KMS-11 (cell line): Measurements from ENCODE around the gene RELN.

Experiments
- H2AFZ ChIP-seq: fragments of 200-600 bp; sonication (generic); 2 replicates; pipeline ENCODE4 v1.6.1; 2016; ENCODE audit warnings: antibody characterized with exemption, mixed run types, low read depth
- H3K27ac ChIP-seq: fragments of 200-600 bp; sonication (generic); 2 replicates; pipeline ENCODE4 v1.6.1; 2016; ENCODE audit warnings: mild to moderate bottlenecking, mixed run types
- H3K27me3 ChIP-seq: fragments of 200-600 bp; sonication (generic); 2 replicates; pipeline ENCODE4 v1.6.1; 2017; ENCODE audit warnings: mild to moderate bottlenecking, low read depth, mixed run types, moderate library complexity; ENCODE audit not compliant: insufficient read depth
- H3K36me3 ChIP-seq: fragments of 200-600 bp; sonication (generic); 2 replicates; pipeline ENCODE4 v1.6.1; 2017; ENCODE audit warnings: mild to moderate bottlenecking, mixed run types; ENCODE audit not compliant: insufficient read depth
- H3K4me1 ChIP-seq: fragments of 200-600 bp; sonication (generic); 2 replicates; pipeline ENCODE4 v1.6.1; 2016; ENCODE audit warnings: mild to moderate bottlenecking, low read depth, mixed run types; ENCODE audit not compliant: poor library complexity, severe bottlenecking
- H3K4me2 ChIP-seq: fragments of 200-600 bp; sonication (generic); 2 replicates; pipeline ENCODE4 v1.7.0; 2016; ENCODE audit warnings: mild to moderate bottlenecking, mixed run types
- H3K4me3 ChIP-seq: fragments of 200-600 bp; sonication (generic); IDR thresholded peaks from 2 replicates; pipeline ENCODE4 v1.6.1; 2017; ENCODE audit warnings: low read depth, low read length, mixed read lengths; ENCODE audit not compliant: insufficient read depth
- H3K79me2 ChIP-seq: fragments of 200-600 bp; sonication (generic); 2 replicates; pipeline ENCODE4 v1.6.1; 2016; ENCODE audit warnings: low read depth, mixed run types; ENCODE audit not compliant: insufficient read depth
- H3K9ac ChIP-seq: fragments of 200-600 bp; sonication (generic); 2 replicates; pipeline ENCODE4 v1.6.1; 2016; ENCODE audit warnings: mild to moderate bottlenecking, mixed run types
- H4K20me1 ChIP-seq: fragments of 200-600 bp; sonication (generic); 2 replicates; pipeline ENCODE4 v1.6.1; 2016; ENCODE audit warnings: mild to moderate bottlenecking, mixed run types; ENCODE audit not compliant: insufficient read depth
- CTCF ChIP-seq: fragments of 200-600 bp; sonication (generic); conservative IDR thresholded peaks from 2 replicates; pipeline ENCODE4 v1.6.1; 2017; ENCODE audit warnings: low read depth, mild to moderate bottlenecking, antibody characterized with exemption, low read length, moderate library complexity, mixed read lengths

The RELN gene

DNA sequence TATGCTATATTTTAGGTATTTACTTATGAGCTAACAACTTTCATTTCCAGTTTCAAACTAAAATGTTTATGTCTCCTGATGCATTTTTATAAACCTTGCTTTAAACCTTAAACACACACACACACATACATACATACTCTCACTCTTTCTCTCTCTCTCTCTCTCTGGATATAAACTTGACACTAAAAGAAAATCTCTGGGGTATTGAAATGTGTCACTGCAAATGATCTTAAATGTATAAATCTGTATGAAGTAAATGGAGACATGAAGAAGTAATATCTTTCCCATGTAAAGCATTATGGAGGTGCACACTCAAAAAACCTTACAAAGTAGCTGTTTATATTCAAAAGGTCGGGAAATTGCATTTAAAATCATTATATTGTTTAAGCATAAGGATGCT, 37.0 kb downstream of the RELN start:
- Histone ChIP-seq H4K20me1 (no peaks in the 10 kb centered on the region), H2AFZ (no peak overlapping the region), H3K4me2 (no peak overlapping the region), H3K27ac (no peak overlapping the region), H3K9ac (no peak overlapping the region), H3K36me3 (no peaks in the 10 kb centered on the region), H3K4me3 (no peak overlapping the region), H3K4me1 (no peaks in the 10 kb centered on the region), H3K27me3 (no peaks in the 10 kb centered on the region), H3K79me2 (no peaks in the 10 kb centered on the region)
- no peak for TF ChIP-seq CTCF

- H2AFZ ChIP-seq, result no peak overlapping the region
- no peaks in the 10 kb centered on the region for H3K36me3 ChIP-seq
- no peaks in the 10 kb centered on the region for H3K27me3 ChIP-seq
- H3K4me1 ChIP-seq, result no peaks in the 10 kb centered on the region
- no peak overlapping the region for H3K27ac ChIP-seq
- TF ChIP-seq CTCF, result no peak
- no peaks in the 10 kb centered on the region for H3K79me2 ChIP-seq
- no peak overlapping the region for H3K4me2 ChIP-seq
- no peaks in the 10 kb centered on the region for H4K20me1 ChIP-seq
- no peak overlapping the region for H3K4me3 ChIP-seq
- no peak overlapping the region for H3K9ac ChIP-seq
These were observed 38.1 kb downstream of the RELN start for GRCh38 chr7:103951311-103951710.

GRCh38 chr7:103949374-103949773, 40.1 kb downstream of the RELN start:
- Histone ChIP-seq H2AFZ (no peak overlapping the region), H3K27ac (no peak overlapping the region), H3K27me3 (no peaks in the 10 kb centered on the region), H4K20me1 (no peaks in the 10 kb centered on the region), H3K4me1 (no peaks in the 10 kb centered on the region), H3K79me2 (no peaks in the 10 kb centered on the region), H3K36me3 (no peaks in the 10 kb centered on the region), H3K9ac (no peak overlapping the region), H3K4me3 (no peak overlapping the region), H3K4me2 (no peak overlapping the region)
- no peak for TF ChIP-seq CTCF

DNA sequence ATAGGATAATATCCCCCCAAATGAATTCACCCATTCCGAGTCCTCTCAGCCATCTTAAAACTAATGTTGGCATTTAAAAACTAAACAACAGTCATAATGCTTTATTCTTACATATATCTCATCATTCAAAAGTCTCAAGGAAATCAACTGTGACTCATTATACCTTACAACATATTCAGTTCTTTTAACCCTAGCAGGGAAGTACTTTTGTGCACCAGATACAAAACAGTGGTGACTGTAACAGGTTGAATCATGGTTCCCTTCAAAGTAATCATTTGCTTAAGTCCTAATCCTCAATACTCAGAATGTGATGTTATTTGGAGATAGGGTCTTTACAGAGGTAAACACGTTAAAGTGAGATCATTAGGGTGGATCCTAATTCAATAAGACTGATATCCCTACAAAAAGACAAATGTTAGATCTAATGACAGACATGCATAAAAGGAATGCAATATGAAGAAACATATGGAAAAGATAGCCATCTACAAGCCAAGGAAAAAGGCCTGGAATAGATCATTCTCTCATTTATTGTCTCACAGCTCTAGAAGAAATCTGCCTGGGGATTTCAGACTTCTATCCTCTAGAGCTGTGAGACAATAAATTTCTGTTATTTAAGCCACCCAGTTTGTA, 42.3 kb downstream of the RELN start:
- Histone ChIP-seq H4K20me1 (no peaks in the 10 kb centered on the region), H3K4me2 (no peak overlapping the region), H3K27me3 (no peaks in the 10 kb centered on the region), H3K4me1 (no peaks in the 10 kb centered on the region), H3K4me3 (no peak overlapping the region), H2AFZ (no peak overlapping the region), H3K9ac (no peak overlapping the region), H3K36me3 (no peaks in the 10 kb centered on the region), H3K27ac (no peak overlapping the region), H3K79me2 (no peaks in the 10 kb centered on the region)
- TF ChIP-seq CTCF, result no peak
